SHP77 (cell line): ENCODE results near the gene RDH12.

Experiments
- DNase-seq, 2 experiments: peaks; one replicate each; lab custom pipeline; 2025; lab: John Stamatoyannopoulos, UW

RDH12 gene

GRCh38 chr14:67749341-67750084 is 47.8 kb downstream of the RDH12 start:
- DNase-seq: no peak

GRCh38 chr14:67756496-67756895 is 54.8 kb downstream of the RDH12 start:
- DNase-seq: no peak

GRCh38 chr14:67757175-67757574 is 55.5 kb downstream of the RDH12 start:
- DNase-seq: no peak

- no peak for DNase-seq
These were observed 58.2 kb downstream of the RDH12 start for GRCh38 chr14:67759916-67760315.

- no peak for DNase-seq
These were observed 60.4 kb downstream of the RDH12 start for GRCh38 chr14:67762051-67762450.

DNA sequence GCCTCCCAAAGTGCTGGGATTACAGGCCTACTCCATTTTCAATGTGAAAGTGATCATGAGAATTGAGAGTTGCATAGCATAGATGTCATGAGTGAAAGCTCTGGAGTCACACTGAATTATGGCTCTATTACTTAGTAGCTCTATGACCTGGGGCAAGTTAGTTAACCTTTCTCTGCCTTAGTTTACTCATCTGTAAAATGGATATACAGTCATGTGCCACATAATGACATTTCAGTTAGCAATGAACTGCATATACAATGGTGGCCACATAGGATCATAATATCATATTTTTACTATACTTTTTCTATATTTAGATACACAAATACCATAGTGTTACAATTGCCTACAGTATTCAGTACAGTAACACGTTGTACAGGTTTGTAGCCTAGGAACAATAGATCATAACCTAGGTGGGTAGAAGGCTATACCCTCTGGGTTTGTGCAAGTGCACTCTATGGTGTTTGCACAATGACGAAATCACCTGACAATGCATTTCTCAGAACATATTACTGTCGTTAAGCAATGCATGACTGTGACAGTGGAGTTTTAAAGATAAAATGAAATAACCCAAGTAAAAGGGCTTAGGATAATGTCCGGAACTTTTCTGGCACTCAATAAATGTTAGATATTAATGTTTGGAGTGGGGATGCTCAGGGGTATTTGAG is 61.6 kb downstream of the RDH12 start:
- no peak for DNase-seq

- no peak for DNase-seq
These were observed 62.8 kb downstream of the RDH12 start for GRCh38 chr14:67764496-67764895.

- no peak for DNase-seq
These were observed 63.6 kb downstream of the RDH12 start for GRCh38 chr14:67765192-67765834.

- DNase-seq: no peak
These were observed 64.5 kb downstream of the RDH12 start for GRCh38 chr14:67766035-67766680.

GRCh38 chr14:67768219-67768618 is 66.5 kb downstream of the RDH12 start:
- no peak for DNase-seq

DNA sequence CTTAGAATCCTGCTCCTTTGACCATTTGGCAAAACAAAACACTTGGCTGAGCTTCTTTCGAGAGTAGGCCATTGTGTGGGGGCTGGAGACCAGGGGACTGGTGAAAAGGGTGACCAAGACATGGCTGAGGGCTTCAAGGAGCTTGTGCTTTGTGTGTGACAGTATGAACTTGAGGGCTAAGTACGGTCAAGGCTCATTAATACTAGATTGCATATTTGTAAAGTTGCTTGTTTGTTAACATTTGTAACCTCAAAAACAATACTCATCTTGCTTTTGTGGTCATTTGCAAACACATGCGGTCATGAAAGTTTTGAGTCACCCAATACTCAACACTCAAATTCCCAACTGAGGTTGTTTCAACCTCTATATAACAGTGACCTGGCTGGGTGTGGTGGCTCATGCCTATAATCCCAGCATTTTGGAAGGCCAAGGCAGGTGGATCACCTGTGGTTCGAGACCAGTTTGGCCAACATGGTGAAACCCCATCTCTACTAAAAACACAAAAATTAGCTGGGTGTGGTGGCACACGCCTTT is 72.2 kb downstream of the RDH12 start:
- no peak for DNase-seq

DNA sequence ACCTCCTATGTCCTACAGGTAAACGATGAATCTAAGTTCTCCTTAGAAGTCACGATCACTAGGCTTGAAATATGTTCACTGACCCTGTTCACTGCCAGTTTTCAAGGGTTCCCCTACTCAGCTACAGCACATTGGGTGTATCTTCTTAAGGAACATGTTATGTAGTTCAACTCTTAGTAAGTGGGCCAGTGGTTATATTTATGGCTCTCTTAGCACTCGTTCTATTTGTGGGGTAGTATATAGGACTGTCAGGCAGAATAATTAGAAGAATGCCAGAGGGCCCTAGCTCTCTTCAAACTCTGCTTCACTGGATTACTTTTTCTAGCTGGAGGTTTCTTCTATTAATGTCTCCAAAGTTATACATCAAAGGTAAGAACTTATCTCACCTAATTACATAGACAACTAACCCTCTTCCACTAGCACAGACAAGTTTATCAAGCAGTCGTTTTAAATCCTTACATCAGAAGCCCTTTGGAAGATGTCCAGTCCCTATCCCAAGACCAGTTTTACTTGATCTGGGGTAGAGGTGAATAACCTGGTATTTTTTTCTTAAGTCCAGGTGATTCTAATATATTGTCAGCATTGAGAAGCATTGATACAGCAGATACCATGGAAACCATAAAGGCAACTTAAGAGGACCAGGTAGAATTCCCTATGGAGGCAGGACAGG is 75.1 kb downstream of the RDH12 start:
- DNase-seq: no peak

DNA sequence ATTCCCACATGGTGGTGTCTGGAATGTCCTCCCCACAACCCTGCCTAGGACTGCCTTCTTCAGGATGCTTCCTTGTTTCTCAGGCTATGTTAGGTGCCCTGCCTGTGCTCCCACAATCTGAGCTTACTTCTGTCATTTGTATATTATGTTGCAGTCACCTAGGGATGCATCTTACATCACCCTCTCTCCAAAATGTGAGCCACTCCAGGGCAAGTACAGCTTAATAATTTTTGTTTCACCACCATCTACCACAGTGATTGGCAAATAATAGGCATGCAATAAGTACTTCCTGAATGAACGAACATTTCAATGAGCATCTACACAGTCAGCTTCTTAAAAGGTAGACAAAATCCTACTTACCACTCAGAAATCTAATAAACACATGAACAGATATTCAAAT is 77.1 kb downstream of the RDH12 start:
- DNase-seq: no peak

DNA sequence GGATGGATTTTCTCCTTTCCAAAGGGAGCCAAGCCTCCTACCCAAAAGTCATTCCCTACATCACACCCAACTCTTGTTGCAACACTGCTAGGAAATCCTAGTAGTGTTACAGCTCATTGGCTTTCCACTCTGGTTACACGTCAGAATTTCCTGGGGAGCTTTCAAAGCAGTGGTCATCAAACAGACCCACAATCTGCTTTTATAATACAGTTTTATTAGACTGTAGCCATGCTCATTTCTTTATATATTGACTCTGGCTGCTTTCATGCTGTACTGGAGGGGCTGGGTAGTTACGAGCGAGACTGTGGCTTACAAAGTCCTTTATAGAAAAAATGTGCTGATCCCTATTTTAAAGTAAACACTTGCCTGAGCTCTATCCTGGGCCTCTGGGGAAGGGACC is 80.4 kb downstream of the RDH12 start:
- DNase-seq: no peak
